Suppressor macrophage treated with lipopolysaccharide for 1 hour (primary cell): ENCODE results near the gene SLIT2.

Experiments
- DNase-seq, 3 donors: peaks; one replicate each; pipeline ENCODE4 v3.0.0-alpha.2; 2020 to 2022

The SLIT2 gene, protein sequence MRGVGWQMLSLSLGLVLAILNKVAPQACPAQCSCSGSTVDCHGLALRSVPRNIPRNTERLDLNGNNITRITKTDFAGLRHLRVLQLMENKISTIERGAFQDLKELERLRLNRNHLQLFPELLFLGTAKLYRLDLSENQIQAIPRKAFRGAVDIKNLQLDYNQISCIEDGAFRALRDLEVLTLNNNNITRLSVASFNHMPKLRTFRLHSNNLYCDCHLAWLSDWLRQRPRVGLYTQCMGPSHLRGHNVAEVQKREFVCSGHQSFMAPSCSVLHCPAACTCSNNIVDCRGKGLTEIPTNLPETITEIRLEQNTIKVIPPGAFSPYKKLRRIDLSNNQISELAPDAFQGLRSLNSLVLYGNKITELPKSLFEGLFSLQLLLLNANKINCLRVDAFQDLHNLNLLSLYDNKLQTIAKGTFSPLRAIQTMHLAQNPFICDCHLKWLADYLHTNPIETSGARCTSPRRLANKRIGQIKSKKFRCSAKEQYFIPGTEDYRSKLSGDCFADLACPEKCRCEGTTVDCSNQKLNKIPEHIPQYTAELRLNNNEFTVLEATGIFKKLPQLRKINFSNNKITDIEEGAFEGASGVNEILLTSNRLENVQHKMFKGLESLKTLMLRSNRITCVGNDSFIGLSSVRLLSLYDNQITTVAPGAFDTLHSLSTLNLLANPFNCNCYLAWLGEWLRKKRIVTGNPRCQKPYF (N-terminal part only)

DNA sequence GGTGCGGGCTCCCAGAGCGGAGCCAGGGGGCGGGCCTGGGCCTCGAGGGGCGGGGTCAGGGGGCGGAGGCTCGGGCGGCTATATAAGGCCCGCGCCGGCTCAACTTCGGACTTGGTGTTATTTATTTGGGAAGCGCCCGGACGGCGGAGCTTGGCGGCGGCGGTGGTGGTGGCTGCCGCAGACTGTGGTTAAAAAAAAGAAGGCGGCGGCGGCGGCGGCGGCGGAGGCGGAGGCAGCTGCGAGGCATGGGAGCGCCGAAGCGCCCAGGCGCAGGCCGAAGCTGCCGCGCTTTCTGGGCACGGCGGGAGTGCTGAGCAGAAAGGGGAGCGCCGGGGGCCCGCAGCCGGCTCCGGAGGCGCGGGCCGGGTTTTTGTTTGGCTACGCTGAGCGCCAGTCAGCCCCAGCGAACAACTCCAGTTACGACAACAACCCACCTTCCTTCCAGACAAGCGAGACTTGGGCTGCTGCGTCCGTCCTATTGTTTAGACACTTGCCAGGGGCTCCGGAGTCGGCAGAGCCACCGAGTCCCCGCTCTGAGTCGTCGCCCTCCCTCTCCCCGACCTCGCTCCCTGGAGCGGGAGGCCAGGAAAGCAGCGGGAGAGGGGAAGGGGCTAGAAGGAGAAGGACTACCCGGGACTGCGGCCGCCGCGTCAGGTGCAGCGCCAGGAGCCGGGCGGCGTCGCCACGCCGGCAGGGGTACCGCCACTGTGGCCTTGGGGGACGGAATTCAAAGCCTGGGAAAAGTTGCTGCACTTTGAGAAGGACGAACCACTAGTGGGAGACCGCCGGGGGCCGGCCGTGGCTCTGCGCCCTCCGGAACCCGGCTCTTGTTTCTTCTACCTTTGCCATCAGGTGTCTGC is at the start of gene SLIT2:
Gene SLIT2 (plus strand): TSS at position 110 of the 860 bp plus-strand sequence. CDS start 1,911 bp downstream, outside the sequence.
- DNase-seq: peak; percentile 10 to 70 (median 27)

DNA sequence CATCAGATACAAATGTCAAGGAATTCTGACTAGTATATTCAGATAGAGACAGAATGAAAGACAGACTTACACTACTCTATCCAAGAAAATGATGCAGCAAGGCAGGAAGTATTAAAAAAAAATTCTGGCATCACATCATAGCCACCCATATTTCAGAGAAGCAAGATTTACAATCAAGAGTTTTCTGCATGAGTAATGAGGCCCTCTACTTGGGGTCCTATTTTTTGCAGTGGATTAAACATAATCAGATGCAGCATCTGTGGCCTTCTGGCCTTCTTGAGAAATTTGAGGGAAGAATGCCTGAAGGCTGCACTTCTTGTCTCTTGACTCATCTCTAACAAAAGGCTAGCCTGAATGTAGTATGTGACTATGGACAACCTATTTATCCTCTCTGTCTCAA is 48.2 kb upstream of the SLIT2 start:
- no peak for DNase-seq

DNA sequence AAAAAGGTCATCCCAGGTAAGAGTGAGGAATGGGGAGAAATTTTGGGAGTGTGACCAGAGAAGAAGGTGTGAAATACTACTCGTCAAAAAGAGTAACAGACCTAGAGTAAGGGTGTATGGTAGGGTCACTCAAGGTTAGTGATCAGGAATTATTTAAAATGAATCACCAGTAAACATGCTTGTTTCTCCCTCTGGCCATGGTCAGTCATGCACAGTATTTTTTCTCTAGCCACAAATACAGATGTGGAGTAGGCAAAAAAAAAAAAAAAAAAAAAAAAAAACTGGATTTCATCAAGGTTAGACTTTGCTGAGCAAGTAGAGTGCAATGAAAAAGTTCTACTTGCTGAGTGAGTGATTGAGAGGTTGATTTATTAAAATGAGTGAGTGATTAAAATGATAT is 34.2 kb upstream of the SLIT2 start:
- DNase-seq: no peak

DNA sequence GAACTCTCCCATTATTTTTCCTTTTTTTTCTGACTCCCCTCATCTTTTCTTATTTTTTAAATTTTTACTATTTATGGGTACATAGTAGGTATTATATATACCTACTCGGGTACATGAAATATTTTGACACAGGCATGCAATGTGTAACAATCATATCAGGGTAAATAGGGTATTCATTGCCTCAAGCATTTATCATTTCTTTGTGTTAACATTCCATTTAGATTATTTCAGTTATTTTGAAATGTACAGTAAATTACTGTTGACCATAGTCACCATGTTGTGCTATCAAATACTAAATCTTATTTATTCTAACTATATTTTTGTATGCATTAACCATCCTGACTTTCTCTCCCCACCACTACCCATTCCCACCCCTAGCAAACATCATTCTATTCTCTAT is 33.8 kb upstream of the SLIT2 start:
- no peak for DNase-seq

DNA sequence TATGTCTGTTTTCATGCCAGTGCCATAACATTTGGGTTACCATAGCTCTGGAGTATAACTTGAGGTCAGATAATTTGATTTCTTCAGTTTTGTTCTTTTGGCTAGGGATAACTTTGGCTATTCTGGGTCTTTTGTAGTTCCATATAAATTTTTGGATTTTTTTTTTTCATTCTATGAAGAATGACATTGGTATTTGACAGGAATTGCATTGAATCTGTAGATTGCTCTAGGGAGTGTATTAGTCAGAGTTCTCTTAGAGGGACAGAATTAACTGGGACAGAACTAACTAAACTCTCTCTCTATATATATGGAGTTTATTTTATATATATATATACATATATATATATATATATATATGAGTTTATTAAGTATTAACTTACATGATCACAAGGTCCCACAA is 32.2 kb upstream of the SLIT2 start:
- DNase-seq: no peak

DNA sequence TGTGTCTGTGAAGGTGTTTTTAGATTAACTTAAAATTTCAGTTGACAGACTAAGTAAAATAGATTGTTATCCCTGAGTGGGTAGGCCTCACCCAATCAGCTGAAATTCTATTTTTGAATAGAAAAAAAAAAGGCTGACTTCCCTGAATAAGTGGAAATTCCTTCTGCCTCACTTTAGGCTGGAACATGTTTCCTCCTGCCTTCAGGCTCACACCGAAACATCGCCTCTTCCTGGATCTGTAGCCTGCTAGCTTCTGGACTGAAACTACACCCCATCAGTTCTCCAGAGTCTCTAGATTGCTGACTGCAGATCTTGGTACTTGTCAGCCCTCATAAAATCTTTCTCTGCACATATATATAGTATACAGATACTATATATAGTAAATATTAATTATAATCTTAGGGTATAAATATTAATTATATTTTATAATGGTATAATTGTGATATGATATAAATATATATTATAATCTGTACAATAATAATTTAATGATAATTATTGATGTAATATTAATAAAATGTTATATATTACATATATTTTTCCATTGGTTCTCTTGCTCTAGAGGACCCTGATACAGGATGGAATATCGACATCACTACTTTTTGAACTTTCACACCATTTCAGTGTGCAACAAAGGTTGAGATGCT is 13.7 kb upstream of the SLIT2 start:
- DNase-seq: no peak

DNA sequence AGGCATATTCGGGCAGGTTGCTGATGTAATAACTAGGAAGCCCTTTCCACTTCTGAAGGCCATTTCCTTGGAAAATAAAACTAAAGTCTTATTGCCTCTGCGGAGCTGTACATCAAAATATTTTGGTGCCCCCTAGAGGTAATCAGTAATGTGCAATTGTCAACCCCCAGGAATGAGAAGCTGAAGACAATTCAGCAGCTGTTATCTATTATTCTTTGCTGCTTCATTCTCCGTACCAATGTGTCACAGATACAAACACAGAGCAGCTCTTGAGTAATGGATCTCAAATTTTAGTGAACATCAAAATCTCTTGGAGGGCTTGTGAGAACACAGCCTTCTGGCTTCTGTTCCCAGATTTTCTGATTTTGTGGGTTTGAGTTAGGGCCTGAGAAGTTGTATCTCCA is 3.5 kb upstream of the SLIT2 start:
- DNase-seq: peak; percentile 51 to 56 (median 53)

DNA sequence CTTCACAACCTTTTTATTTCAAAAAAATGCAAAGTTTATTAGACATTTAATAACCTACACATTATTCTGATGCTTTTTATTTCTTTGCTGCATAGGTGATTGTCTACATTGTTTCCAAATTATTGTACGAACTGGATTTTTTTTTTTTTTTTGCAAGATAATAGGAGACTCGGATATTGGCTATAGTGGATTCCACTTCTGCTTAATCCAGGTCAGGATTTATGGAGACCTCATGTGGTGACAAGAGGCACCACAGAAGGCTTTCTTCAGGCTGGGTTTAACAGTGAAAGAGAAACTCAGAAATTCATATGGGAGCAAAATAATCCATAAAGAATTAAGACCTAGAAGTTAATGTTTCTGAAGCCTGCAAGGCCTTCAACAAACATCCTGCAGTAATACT is 2.4 kb upstream of the SLIT2 start:
- DNase-seq: no peak

DNA sequence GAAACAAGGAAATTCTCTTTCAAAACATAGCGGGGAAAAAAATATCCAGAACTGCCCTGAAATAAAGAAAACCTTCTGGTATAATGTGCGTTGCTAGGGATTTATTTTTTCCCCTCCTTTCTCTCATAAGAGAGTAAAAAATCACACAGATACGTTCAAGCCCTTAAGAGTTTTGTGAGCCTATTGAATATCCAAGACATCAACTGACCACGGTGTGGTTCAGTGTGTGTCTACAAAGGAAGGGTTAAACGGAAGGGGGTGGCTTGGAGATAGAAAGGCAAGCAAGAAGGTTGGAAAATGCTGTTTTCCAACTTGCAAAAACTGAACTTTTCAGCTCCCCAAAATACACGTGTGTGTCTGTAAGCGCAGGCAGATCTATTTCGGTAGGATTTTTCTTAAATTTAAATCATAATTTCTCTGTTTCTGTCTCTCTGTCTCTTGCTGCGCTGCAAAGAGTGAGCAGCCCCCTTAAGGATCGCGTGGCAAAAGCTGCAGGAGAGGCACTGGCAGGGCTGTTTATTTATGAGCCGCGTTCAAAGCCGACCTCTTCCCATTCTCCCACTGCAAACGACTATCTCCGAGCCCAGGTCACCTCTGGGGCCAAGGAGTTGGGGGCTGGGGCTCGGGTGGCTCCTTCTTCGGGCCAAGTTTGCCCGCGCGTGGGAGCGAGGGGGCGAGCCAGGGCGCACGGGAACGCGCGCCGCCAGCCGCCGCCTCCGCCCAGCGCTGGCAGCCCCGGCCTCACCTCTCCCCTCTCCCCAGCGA is 492 bp upstream of the SLIT2 start:
- no peak for DNase-seq

DNA sequence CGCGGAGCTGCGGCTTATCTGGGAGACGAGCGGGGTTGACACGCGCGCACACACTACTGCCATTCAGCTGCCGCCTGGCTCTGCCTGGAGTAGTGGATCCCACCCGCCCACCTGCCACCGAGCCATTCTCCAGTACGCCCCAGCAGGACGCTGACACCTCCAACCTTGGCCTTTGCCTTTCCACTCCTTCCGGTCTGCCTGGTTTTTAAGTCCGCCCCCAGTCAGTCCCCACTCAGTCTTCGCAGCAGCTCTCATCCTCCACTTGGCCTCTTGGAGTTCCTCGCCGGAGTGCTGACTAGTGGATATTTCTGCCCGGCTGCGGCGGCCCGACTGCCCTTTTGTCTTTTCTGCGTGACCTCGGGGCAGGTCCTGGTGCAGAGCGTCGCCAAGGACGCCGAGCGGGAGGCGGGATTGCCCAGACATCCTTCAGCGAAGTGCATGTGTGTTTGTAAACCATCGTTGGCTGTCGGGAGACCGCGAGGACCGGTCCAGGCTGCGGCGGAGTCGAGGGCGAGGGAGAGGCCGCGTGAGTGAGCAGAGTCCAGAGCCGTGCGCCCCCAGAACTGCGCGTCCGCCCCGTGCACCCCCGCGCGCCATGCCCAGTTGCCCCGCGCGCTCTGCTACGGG is 1.1 kb downstream of the SLIT2 start:
- no peak for DNase-seq

DNA sequence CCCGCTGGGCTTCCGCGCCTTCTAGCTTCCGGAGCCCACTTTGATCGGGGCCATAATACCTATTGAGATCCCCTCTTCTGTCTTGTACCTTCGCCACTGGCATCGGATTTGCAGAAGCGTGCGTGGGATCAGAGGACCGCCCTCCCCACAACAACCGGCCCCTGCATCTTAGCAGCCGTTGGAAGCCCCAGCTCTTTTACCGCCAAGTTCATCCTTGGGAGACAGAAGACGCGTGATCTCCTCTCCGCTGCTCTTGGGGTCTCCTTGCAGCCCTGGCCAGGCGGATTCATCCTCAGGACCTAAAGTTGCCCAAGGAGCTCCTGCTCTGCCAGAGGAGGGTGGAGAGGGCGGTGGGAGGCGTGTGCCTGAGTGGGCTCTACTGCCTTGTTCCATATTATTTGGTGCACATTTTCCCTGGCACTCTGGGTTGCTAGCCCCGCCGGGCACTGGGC is 1.6 kb downstream of the SLIT2 start:
- DNase-seq: no peak

DNA sequence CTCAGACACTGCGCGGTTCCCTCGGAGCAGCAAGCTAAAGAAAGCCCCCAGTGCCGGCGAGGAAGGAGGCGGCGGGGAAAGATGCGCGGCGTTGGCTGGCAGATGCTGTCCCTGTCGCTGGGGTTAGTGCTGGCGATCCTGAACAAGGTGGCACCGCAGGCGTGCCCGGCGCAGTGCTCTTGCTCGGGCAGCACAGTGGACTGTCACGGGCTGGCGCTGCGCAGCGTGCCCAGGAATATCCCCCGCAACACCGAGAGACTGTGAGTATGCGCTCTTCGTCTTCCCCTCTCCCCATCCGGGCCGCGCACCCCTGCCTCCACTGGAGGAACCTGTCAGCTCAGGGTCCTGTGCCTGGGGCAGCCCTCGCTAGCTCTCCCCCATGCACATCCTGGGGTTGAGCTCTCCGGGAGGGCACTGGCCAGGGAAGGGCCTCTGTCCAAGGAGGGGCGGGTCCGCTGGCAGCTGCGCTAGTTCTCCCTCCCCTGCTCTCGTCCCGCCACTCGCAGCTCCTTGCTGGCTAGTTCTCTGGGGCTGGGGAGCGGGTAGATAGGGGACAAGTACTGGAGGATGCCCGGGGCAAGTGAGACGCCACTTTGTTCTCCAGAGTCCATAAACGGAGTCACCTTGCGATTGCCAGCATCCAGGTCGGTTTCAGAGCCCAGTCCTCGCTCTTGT is 2.2 kb downstream of the SLIT2 start:
- DNase-seq: no peak

DNA sequence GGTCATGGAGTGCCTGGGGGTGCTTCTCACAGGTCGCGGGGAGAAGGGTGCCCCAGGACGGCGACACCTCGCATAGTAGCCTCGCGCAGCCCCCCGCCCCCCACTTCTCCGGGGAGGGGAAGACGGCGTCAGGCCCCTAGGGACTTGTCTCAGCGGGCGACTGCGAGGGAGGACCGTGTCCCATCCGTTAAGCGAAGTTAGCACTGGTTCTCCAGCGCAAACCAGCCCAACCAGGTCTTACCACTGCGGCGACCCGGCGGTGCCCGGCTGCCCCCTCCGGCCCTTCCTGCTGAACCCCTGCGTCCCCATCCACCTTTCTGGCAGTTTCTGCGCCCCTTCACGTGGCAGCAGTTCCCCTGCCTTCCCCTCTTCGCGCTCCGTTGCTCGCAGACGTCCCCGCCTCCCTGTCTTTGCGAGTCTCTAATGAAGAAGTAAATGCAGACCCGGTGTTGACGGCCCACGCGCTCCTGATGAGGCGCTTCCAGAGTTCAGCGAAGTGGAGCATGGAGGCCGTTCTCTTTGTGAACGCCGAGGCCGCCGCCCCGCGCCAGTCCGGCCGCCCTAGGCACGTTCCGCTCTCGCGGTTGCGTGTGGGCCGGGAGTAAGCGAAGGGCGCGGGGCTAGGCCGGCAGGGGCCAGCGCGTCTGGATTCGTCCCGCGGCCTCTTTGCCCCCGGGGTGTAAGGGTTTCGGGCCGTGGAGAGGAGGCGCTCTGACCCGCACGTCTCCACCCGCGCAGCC is 3.0 kb downstream of the SLIT2 start:
- no peak for DNase-seq

DNA sequence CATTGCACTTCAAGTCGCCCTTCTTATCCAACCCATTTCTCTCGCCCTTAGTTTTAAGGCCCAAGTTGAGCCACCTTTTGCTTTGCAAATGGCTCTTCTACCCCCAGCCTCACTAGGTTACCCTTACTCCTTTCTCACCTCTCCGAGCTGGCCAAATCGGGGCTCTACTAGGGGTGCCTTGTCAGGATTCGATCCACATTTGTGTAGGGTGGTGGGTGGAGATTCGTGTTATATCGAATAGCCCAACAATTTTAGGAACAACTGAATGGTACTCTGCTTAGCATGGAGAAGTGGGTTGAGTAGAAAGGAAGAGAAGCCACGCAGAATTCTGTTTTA is 3.5 kb downstream of the SLIT2 start:
- no peak for DNase-seq

DNA sequence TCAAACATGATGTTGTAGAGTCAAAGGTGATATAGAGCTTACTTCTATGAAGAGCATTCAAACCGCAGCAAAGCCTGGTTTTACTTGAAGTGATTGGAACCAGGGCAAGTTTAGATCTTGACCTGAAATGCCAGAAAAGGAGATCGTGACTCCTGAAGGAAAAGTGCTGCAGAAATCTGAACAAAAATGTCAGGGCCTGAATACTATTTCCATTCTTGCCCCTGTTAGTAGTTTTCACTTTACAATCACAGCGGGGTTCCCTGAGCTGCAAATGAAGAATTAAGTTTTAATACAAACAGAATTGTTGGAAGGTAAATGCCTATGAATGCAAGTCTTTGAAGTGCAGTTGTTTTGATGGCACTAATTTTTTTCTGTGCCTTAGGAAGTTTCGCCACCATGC is 4.1 kb downstream of the SLIT2 start:
- no peak for DNase-seq

DNA sequence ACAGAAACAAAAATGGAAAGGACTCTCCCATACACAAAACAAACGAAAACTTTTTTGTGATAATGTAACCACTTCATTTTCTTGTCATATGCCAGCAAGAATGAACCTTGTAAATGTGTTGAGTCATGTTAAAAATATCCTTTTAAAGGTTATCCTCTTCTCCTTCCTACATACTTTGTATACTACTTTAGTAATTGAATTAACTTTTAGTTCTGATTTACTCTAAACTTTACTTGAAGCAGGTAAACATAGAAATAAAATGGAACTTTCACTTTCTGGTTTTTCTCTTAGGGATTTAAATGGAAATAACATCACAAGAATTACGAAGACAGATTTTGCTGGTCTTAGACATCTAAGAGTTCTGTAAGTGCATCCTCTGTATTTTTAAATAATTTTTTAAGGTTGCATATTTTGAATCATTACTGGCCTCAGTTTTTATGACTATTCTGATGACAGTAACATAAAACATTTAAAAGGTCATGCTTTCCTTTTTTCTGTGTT is 4.7 kb downstream of the SLIT2 start:
- DNase-seq: no peak

DNA sequence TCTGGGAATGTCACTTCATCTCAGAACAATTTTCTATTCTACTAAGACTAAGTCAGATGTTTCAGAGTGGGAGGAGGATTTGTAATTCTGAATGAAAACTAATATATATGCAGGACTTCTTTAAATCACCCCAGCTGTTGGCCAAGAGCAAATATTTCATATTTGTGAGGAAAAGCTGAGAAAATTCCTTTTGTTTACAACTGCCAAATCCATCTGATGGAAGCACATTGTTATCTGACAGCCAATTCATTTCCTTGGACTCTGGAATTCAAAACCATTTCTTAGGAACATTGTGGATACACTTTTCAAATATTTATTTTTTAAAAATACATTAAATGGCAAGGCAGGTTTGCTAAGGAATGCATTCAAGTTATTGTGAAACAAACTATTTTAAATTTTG is 8.0 kb downstream of the SLIT2 start:
- DNase-seq: no peak

DNA sequence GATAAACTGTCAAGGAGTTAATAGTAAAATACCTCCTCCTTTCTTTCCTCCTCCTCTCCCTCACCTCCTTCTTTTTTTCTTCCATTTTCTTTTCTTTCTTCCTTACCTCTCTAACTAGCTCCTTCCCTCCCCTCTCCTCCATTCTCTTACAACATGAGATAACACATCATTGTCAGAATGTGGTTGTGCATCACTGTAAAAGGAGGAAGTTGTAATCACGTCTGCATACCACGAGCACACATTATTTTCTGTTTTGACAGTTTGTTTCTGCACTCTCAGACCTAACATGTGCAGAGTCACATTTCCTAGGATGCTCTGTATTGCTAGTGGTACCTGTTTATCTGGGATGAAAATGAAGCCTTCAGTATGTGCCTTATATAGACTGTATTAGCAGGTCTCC is 9.1 kb downstream of the SLIT2 start:
- no peak for DNase-seq

DNA sequence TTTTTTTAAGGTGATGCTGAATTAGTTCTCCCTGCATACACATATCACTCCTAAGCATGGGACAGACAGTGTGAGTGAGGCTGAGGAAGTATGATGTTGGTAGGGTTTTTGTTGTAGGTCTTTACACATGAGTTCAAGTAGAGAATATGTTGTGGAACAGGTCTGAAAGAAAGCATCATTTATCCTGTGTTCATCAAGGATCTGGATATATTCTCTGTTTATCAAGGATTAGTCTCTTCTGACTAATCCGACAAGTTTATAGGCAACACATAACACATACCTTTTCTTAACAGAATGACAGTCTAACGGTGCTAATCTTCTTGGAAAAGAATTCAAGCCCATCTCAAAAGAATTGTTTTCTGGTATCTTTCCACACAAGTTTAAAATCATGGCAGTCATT is 10.5 kb downstream of the SLIT2 start:
- DNase-seq: no peak

DNA sequence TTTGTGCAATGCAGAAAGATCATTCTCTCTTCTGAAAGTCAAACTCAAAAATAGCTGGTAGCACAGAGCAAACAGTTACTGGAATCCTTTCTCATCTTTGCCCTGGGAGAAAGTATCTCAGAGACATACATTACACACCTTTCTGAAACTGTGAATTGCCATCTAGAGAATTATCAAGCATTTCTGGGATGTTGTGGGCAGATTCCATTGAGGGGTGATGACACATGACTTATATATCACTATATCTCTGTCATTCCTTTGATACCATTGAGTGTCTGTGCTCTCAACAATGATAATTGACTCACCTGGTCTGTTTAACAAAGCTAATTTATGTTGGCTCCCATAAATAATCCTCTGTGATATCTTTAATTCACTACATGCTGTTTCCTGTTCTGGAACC is 13.0 kb downstream of the SLIT2 start:
- no peak for DNase-seq
